KOPT-K1 (cell line): ENCODE data around the gene CYP1B1.
"Not testable (repeated sequence)": the region's sequence is repeated elsewhere in the genome, so short reads cannot be mapped to it uniquely, and the experiment has no call there.

Source experiments
- H3K27ac ChIP-seq: fragments of 200-600 bp; sonication (generic); 2 replicates; pipeline ENCODE4 v1.5.1; 2016; ENCODE audit warnings: antibody characterized with exemption, mild to moderate bottlenecking, low read depth, low read length; ENCODE audit not compliant: poor library complexity, severe bottlenecking
- H3K36me3 ChIP-seq: fragments of 200-600 bp; sonication (generic); 2 replicates; pipeline ENCODE4 v1.5.1; 2017; ENCODE audit warnings: antibody characterized with exemption, mild to moderate bottlenecking, low read length, moderate library complexity; ENCODE audit not compliant: insufficient read depth
- H3K9me3 ChIP-seq: fragments of 200-600 bp; sonication (generic); 2 replicates; pipeline ENCODE4 v1.5.1; 2017; ENCODE audit warnings: antibody characterized with exemption, low read length, mild to moderate bottlenecking; ENCODE audit not compliant: insufficient read depth, poor library complexity, severe bottlenecking

CYP1B1 gene

GRCh38 chr2:38092196-38092902 is 16.4 kb upstream of the CYP1B1 start:
- Histone ChIP-seq H3K27ac (no peak overlapping the region), H3K9me3 (no peaks in the 10 kb centered on the region), H3K36me3 (no peaks in the 10 kb centered on the region)

- H3K27ac ChIP-seq: no peak overlapping the region
- H3K36me3 ChIP-seq: no peaks in the 10 kb centered on the region
- H3K9me3 ChIP-seq: no peaks in the 10 kb centered on the region
These were observed 15.8 kb upstream of the CYP1B1 start for GRCh38 chr2:38091760-38092159.

GRCh38 chr2:38090928-38091327 is 15.0 kb upstream of the CYP1B1 start:
- H3K36me3 ChIP-seq: no peaks in the 10 kb centered on the region
- no peaks in the 10 kb centered on the region for H3K9me3 ChIP-seq
- no peak overlapping the region for H3K27ac ChIP-seq

- H3K9me3 ChIP-seq, H3K27ac ChIP-seq, H3K36me3 ChIP-seq: not testable (repeated sequence)
These were observed 14.3 kb upstream of the CYP1B1 start for GRCh38 chr2:38090212-38090611.

- H3K9me3 ChIP-seq, H3K36me3 ChIP-seq, H3K27ac ChIP-seq: not testable (repeated sequence)
These were observed 10.2 kb upstream of the CYP1B1 start for GRCh38 chr2:38085998-38086698.

- not testable (repeated sequence) for H3K9me3 ChIP-seq, H3K27ac ChIP-seq, H3K36me3 ChIP-seq
These were observed 8.6 kb upstream of the CYP1B1 start for GRCh38 chr2:38084556-38084955.

- H3K36me3 ChIP-seq, H3K27ac ChIP-seq, H3K9me3 ChIP-seq: not testable (repeated sequence)
These were observed 6.8 kb upstream of the CYP1B1 start for GRCh38 chr2:38082727-38083126.

GRCh38 chr2:38080346-38080745 is 4.4 kb upstream of the CYP1B1 start:
- Histone ChIP-seq H3K9me3 (peaks cover 11% of the 10 kb centered on the region), H3K36me3 (no peaks in the 10 kb centered on the region), H3K27ac (no peak overlapping the region)

GRCh38 chr2:38079116-38080052 is 3.4 kb upstream of the CYP1B1 start:
- no peaks in the 10 kb centered on the region for H3K36me3 ChIP-seq
- peaks cover 21% of the 10 kb centered on the region for H3K9me3 ChIP-seq
- no peak overlapping the region for H3K27ac ChIP-seq

GRCh38 chr2:38077431-38077769 is 1.4 kb upstream of the CYP1B1 start:
- Histone ChIP-seq H3K9me3 (peaks cover 23% of the 10 kb centered on the region), H3K36me3 (no peaks in the 10 kb centered on the region), H3K27ac (no peak overlapping the region)

- no peaks in the 10 kb centered on the region for H3K36me3 ChIP-seq
- peaks cover 23% of the 10 kb centered on the region for H3K9me3 ChIP-seq
- no peak overlapping the region for H3K27ac ChIP-seq
These were observed 919 bp upstream of the CYP1B1 start for GRCh38 chr2:38076710-38077430.

- H3K36me3 ChIP-seq: no peaks in the 10 kb centered on the region
- peaks cover 23% of the 10 kb centered on the region for H3K9me3 ChIP-seq
- H3K27ac ChIP-seq: no peak overlapping the region
These were observed 280 bp upstream of the CYP1B1 start for GRCh38 chr2:38076152-38076709.

- Histone ChIP-seq H3K36me3 (no peaks in the 10 kb centered on the region), H3K27ac (no peak overlapping the region), H3K9me3 (peaks cover 23% of the 10 kb centered on the region)
These were observed 1.0 kb downstream of the CYP1B1 start for GRCh38 chr2:38074764-38075506.
